HG03097 (cell line): ENCODE data around the gene ERAP2.

Experiments used
- ATAC-seq: cut with Tn5 transposase; IDR thresholded peaks from one replicate; pipeline ENCODE4 v1.9.1; 2021; ENCODE audit not compliant: unreplicated experiment, low FRiP score

ERAP2 gene

GRCh38 chr5:96885518-96886338 lies 9.4 kb downstream of the ERAP2 start:
- ATAC-seq = peak; percentile 77

- no peak for ATAC-seq
These were observed 17.0 kb downstream of the ERAP2 start for GRCh38 chr5:96893342-96893741.

- no peak for ATAC-seq
These were observed 20.0 kb downstream of the ERAP2 start for GRCh38 chr5:96896276-96896675.

GRCh38 chr5:96896806-96897205 lies 20.5 kb downstream of the ERAP2 start:
- peak; percentile 77 for ATAC-seq

- no peak for ATAC-seq
These were observed 25.1 kb downstream of the ERAP2 start for GRCh38 chr5:96901384-96901783.

- no peak for ATAC-seq
These were observed 25.5 kb downstream of the ERAP2 start for GRCh38 chr5:96901841-96902240.

- ATAC-seq = no peak
These were observed 26.6 kb downstream of the ERAP2 start for GRCh38 chr5:96902876-96903275.

GRCh38 chr5:96903300-96903699 lies 27.0 kb downstream of the ERAP2 start:
- ATAC-seq = no peak

GRCh38 chr5:96904054-96904931 lies 28.0 kb downstream of the ERAP2 start:
- no peak for ATAC-seq

- no peak for ATAC-seq
These were observed 29.6 kb downstream of the ERAP2 start for GRCh38 chr5:96905864-96906263.

- no peak for ATAC-seq
These were observed 32.7 kb downstream of the ERAP2 start for GRCh38 chr5:96909003-96909402.

GRCh38 chr5:96909435-96909834 lies 33.1 kb downstream of the ERAP2 start:
- no peak for ATAC-seq

GRCh38 chr5:96911139-96911538 lies 34.8 kb downstream of the ERAP2 start:
- no peak for ATAC-seq

- ATAC-seq = no peak
These were observed 36.9 kb downstream of the ERAP2 start for GRCh38 chr5:96913233-96913632.

GRCh38 chr5:96919754-96920197 lies 43.5 kb downstream of the ERAP2 start:
- ATAC-seq = peak; percentile 58

- no peak for ATAC-seq
These were observed 44.5 kb downstream of the ERAP2 start for GRCh38 chr5:96920744-96921355.

GRCh38 chr5:96922499-96923244 lies 46.4 kb downstream of the ERAP2 start:
- ATAC-seq = no peak

- ATAC-seq = no peak
These were observed 47.7 kb downstream of the ERAP2 start for GRCh38 chr5:96924016-96924443.

- ATAC-seq = no peak
These were observed 50.0 kb downstream of the ERAP2 start for GRCh38 chr5:96926276-96926675.

GRCh38 chr5:96927008-96927407 lies 50.7 kb downstream of the ERAP2 start:
- ATAC-seq = no peak
